C4-2B (cell line): Measurements from ENCODE around the gene BTNL8.

Experiments used
- ZFX ChIP-seq: fragments of 450-650 bp; IDR thresholded peaks from 2 replicates; pipeline ENCODE4 v1.6.1; 2017
- TF ChIP-seq, protein P1 (sequence below): fragments of 450-650 bp; conservative IDR thresholded peaks from 2 replicates; pipeline ENCODE4 v1.5.1; 2017; ENCODE audit warnings: mild to moderate bottlenecking

DNA sequence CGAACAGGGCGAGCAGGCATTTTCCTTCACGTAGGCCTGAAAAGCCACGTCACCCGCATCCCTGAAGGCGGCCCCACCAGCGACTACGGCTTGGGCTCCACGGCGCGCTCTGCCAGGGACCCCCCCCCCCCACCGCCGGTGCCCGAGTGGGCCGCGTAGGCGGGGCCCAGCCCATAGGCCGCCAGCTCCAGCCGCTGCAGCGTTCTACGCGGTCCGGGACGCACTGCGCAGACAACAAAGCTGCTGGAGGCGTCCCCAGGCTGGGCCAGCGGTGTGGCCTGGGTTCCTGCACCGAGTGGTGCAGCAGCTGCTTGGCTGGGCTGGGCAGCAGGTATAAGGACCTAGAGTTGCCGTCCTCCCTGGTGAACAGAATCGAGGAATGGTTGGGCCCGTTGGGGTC lies 71.4 kb downstream of the BTNL8 start:
- TF ChIP-seq, protein P1, sequence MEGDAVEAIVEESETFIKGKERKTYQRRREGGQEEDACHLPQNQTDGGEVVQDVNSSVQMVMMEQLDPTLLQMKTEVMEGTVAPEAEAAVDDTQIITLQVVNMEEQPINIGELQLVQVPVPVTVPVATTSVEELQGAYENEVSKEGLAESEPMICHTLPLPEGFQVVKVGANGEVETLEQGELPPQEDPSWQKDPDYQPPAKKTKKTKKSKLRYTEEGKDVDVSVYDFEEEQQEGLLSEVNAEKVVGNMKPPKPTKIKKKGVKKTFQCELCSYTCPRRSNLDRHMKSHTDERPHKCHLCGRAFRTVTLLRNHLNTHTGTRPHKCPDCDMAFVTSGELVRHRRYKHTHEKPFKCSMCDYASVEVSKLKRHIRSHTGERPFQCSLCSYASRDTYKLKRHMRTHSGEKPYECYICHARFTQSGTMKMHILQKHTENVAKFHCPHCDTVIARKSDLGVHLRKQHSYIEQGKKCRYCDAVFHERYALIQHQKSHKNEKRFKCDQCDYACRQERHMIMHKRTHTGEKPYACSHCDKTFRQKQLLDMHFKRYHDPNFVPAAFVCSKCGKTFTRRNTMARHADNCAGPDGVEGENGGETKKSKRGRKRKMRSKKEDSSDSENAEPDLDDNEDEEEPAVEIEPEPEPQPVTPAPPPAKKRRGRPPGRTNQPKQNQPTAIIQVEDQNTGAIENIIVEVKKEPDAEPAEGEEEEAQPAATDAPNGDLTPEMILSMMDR, result no peak
- no peak for TF ChIP-seq ZFX
